IMR-90 (cell line): ENCODE measurements around the gene CCL20. TPM values are rescaled to one million over a fixed set of nuclear protein-coding genes. Genes with fewer than 3 reads are reported as not detected.

Experiments used
- ATAC-seq: fragments of 200-7000 bp; cut with Tn5 transposase; 2 replicates; pipeline ENCODE4 v1.9.1; 2020; ENCODE audit warnings: low read depth, mild to moderate bottlenecking, moderate library complexity
- BruUV-seq: library from RNA; stranded (reverse); fragments of 400-500 nt; replicated peaks from 2 replicates; lab custom pipeline; 2021; lab: Mats Ljungman, UMichigan
- CTCF ChIA-PET: fragments of 300-600 bp; formaldehyde crosslinking; extraction: SDS; loops from one replicate; lab custom pipeline; 2021; ENCODE audit warnings: antibody characterized with exemption; lab: Yijun Ruan, JAX
- POLR2A ChIA-PET: fragments of 300-600 bp; sonication (Branson Sonifier 250); formaldehyde crosslinking; loops from one replicate; lab custom pipeline; 2022; ENCODE audit warnings: antibody characterized with exemption; ENCODE audit not compliant: unreplicated experiment; lab: Charles Lee
- DNase-seq: peaks from one replicate; pipeline ENCODE4 v3.0.0; 2013
- H2AFZ ChIP-seq: replicated peaks from 2 replicates; pipeline ENCODE3; 2013; ENCODE audit warnings: low read length, mild to moderate bottlenecking; ENCODE audit not compliant: poor library complexity
- H2AK5ac ChIP-seq: 2 replicates; pipeline ENCODE4 v1.6.1; 2013; ENCODE audit warnings: low read depth, low read length, inconsistent platforms
- H2AK9ac ChIP-seq: replicated peaks from 2 replicates; pipeline ENCODE3; 2013; ENCODE audit warnings: mild to moderate bottlenecking, low read depth, low read length, moderate library complexity; ENCODE audit not compliant: poor library complexity
- H2BK120ac ChIP-seq: 2 replicates; pipeline ENCODE4 v1.6.1; 2013; ENCODE audit warnings: low read depth, low read length, inconsistent platforms
- H2BK15ac ChIP-seq: 3 replicates; pipeline ENCODE4 v1.6.1; 2013; ENCODE audit warnings: low read depth, low read length, inconsistent platforms
- H2BK20ac ChIP-seq: 2 replicates; pipeline ENCODE4 v1.6.1; 2013; ENCODE audit warnings: low read depth, mild to moderate bottlenecking, inconsistent platforms, low read length, moderate library complexity
- H2BK5ac ChIP-seq: 2 replicates; pipeline ENCODE4 v1.6.1; 2013; ENCODE audit warnings: mild to moderate bottlenecking, low read depth, low read length, inconsistent platforms; ENCODE audit not compliant: poor library complexity, severe bottlenecking
- H3K14ac ChIP-seq: replicated peaks from 2 replicates; pipeline ENCODE4 v1.6.1; 2013; ENCODE audit warnings: low read depth, low read length, inconsistent platforms
- H3K18ac ChIP-seq: 2 replicates; pipeline ENCODE4 v1.6.1; 2013; ENCODE audit warnings: low read depth, low read length, control low read depth
- H3K23ac ChIP-seq: 2 replicates; pipeline ENCODE4 v1.6.1; 2013; ENCODE audit warnings: low read depth, low read length, inconsistent platforms
- H3K27ac ChIP-seq: 2 replicates; pipeline ENCODE4 v1.5.1; 2013; ENCODE audit warnings: mild to moderate bottlenecking, control low read depth, low read length; ENCODE audit not compliant: insufficient read depth
- H3K27me3 ChIP-seq: 2 replicates; pipeline ENCODE4 v1.6.1; 2013; ENCODE audit warnings: low read length; ENCODE audit not compliant: control insufficient read depth, insufficient read depth
- H3K36me3 ChIP-seq: 2 replicates; pipeline ENCODE4 v1.6.1; 2013; ENCODE audit warnings: low read length, mixed read lengths; ENCODE audit not compliant: control insufficient read depth, insufficient read depth
- H3K4ac ChIP-seq: 2 replicates; pipeline ENCODE4 v1.6.1; 2013; ENCODE audit warnings: low read depth, low read length, inconsistent platforms
- H3K4me1 ChIP-seq: 2 replicates; pipeline ENCODE4 v1.6.1; 2013; ENCODE audit warnings: low read length, mixed read lengths; ENCODE audit not compliant: control insufficient read depth, insufficient read depth
- H3K4me2 ChIP-seq: 2 replicates; pipeline ENCODE4 v1.6.1; 2013; ENCODE audit warnings: low read depth, mild to moderate bottlenecking, control low read depth, low read length, moderate library complexity
- H3K4me3 ChIP-seq: 2 replicates; pipeline ENCODE4 v1.5.1; 2013; ENCODE audit warnings: low read depth, mild to moderate bottlenecking, control low read depth, low read length, moderate library complexity; ENCODE audit not compliant: insufficient read depth
- H3K56ac ChIP-seq: 2 replicates; pipeline ENCODE4 v1.6.1; 2013; ENCODE audit warnings: low read length, inconsistent platforms; ENCODE audit not compliant: insufficient read depth; ENCODE audit errors: extremely low read depth
- H3K79me1 ChIP-seq, 2 experiments: 2 replicates each; pipeline ENCODE4 v1.6.1; 2013; ENCODE audit warnings: low read length in 2 of 2, inconsistent platforms in 1 of 2, low read depth in 1 of 2
- H3K9ac ChIP-seq: 2 replicates; pipeline ENCODE4 v1.6.1; 2013; ENCODE audit warnings: low read depth, low read length, control low read depth
- H3K9me1 ChIP-seq: 2 replicates; pipeline ENCODE4 v1.6.1; 2013; ENCODE audit warnings: low read length, inconsistent platforms; ENCODE audit not compliant: insufficient read depth
- H3K9me3 ChIP-seq: 2 replicates; pipeline ENCODE4 v1.6.1; 2013; ENCODE audit warnings: low read length; ENCODE audit not compliant: control insufficient read depth, insufficient read depth
- H4K20me1 ChIP-seq: 2 replicates; pipeline ENCODE4 v1.6.1; 2013; ENCODE audit warnings: low read length, inconsistent platforms; ENCODE audit not compliant: insufficient read depth
- H4K5ac ChIP-seq: 2 replicates; pipeline ENCODE4 v1.6.1; 2013; ENCODE audit warnings: mild to moderate bottlenecking, low read depth, low read length, control low read depth
- H4K8ac ChIP-seq, 2 experiments: 2 replicates each; pipeline ENCODE4 v1.6.1; 2013; ENCODE audit warnings: low read depth in 2 of 2, low read length in 2 of 2, control low read depth in 1 of 2, inconsistent platforms in 1 of 2
- H4K91ac ChIP-seq: 2 replicates; pipeline ENCODE4 v1.6.1; 2013; ENCODE audit warnings: low read depth, low read length, inconsistent platforms; ENCODE audit not compliant: insufficient read depth
- BHLHE40 ChIP-seq: fragments of 150-350 bp; IDR thresholded peaks from 2 replicates; pipeline ENCODE4 v1.6.1; 2016; ENCODE audit warnings: mild to moderate bottlenecking, low read depth, low read length
- CEBPB ChIP-seq: IDR thresholded peaks from 2 replicates; pipeline ENCODE4 v1.6.1; 2012; ENCODE audit warnings: low read depth, low read length, improper control_type of control experiment
- CHD1 ChIP-seq: IDR thresholded peaks from 2 replicates; pipeline ENCODE4 v1.6.1; 2012; ENCODE audit warnings: low read depth, low read length, improper control_type of control experiment
- CTCF ChIP-seq: conservative IDR thresholded peaks from 2 replicates; pipeline ENCODE4 v1.5.1; 2012; ENCODE audit warnings: mild to moderate bottlenecking, low read depth, low read length, improper control_type of control experiment
- ELK1 ChIP-seq: fragments of 150-350 bp; IDR thresholded peaks from 2 replicates; pipeline ENCODE4 v1.6.1; 2016; ENCODE audit warnings: low read depth, mild to moderate bottlenecking, low read length, moderate library complexity, borderline replicate concordance
- FOS ChIP-seq: fragments of 150-350 bp; IDR thresholded peaks from 2 replicates; pipeline ENCODE4 v1.6.1; 2016; ENCODE audit warnings: low read depth, low read length
- MAFK ChIP-seq: IDR thresholded peaks from 2 replicates; pipeline ENCODE4 v1.6.1; 2012; ENCODE audit warnings: low read depth, low read length, improper control_type of control experiment
- MAZ ChIP-seq: IDR thresholded peaks from 2 replicates; pipeline ENCODE4 v1.6.1; 2012; ENCODE audit warnings: low read depth, mild to moderate bottlenecking, low read length, improper control_type of control experiment, moderate library complexity, borderline replicate concordance
- MXI1 ChIP-seq: IDR thresholded peaks from 2 replicates; pipeline ENCODE4 v1.6.1; 2012; ENCODE audit warnings: low read depth, mild to moderate bottlenecking, low read length, moderate library complexity, borderline replicate concordance
- NFE2L2 ChIP-seq: fragments of 150-350 bp; IDR thresholded peaks from 2 replicates; pipeline ENCODE4 v1.6.1; 2016; ENCODE audit warnings: low read depth, mild to moderate bottlenecking, low read length
- POLR2A ChIP-seq: IDR thresholded peaks from 2 replicates; pipeline ENCODE4 v1.6.1; 2012; ENCODE audit warnings: mild to moderate bottlenecking, low read depth, low read length
- RAD21 ChIP-seq: IDR thresholded peaks from 2 replicates; pipeline ENCODE4 v1.6.1; 2012; ENCODE audit warnings: low read length, improper control_type of control experiment
- RCOR1 ChIP-seq: IDR thresholded peaks from 2 replicates; pipeline ENCODE4 v1.6.1; 2012; ENCODE audit warnings: mild to moderate bottlenecking, low read length, improper control_type of control experiment; ENCODE audit not compliant: insufficient replicate concordance
- RFX5 ChIP-seq: IDR thresholded peaks from 2 replicates; pipeline ENCODE4 v1.8.0; 2012; ENCODE audit warnings: low read depth, mild to moderate bottlenecking, low read length, moderate library complexity
- SMC3 ChIP-seq: fragments of 150-350 bp; IDR thresholded peaks from 2 replicates; pipeline ENCODE4 v1.6.1; 2016; ENCODE audit warnings: low read depth, mild to moderate bottlenecking, antibody characterized with exemption, low read length, moderate library complexity
- WGBS, 2 experiments: methylation state at CpG; one replicate each; pipeline versions ENCODE4 v1.1.5 to v1.1.7; 2013; ENCODE audit warnings: missing lambda C conversion rate in 2 of 2; ENCODE audit not compliant: insufficient read length in 1 of 2; ENCODE audit errors: extremely low coverage in 2 of 2; 5-methylcytosine and 5-hydroxymethylcytosine counted together
- dilution Hi-C: fragments of 300-500 bp; cut with HindIII; formaldehyde crosslinking; loops from one replicate; pipeline ENCODE4 v1.14.3; 2018; ENCODE audit warnings: low sequenced_read_pairs; ENCODE audit not compliant: unreplicated experiment
- in situ Hi-C: fragments of 300-500 bp; cut with MboI; formaldehyde crosslinking; loops from 3 replicates; pipeline ENCODE4 v1.14.3; 2019; ENCODE audit warnings: low sequenced_read_pairs, inconsistent platforms, mixed read lengths
- intact Hi-C: fragments of 100-400 bp; cut with micrococcal nuclease; formaldehyde crosslinking; loops from 2 replicates; pipeline ENCODE4 v1.10.0; 2022
- polyA plus RNA-seq, 3 experiments: library from polyadenylated mRNA; depleted of rRNA; stranded (reverse); fragments of >200 nt; gene quantifications; 2 replicates each; pipeline ENCODE4 v1.2.3, GENCODE V29; 2012; ENCODE audit warnings: low replicate concordance in 1 of 3
- total RNA-seq: library from RNA; depleted of rRNA; stranded (reverse); fragments of >200 nt; gene quantifications from 2 replicates; pipeline ENCODE4 v1.2.3, GENCODE V29; 2012
- TF ChIP-seq, protein P1 (sequence below): fragments of 150-350 bp; IDR thresholded peaks from 2 replicates; pipeline ENCODE4 v1.6.1; 2017; ENCODE audit warnings: mild to moderate bottlenecking, antibody characterized with exemption, low read length, low read depth

The CCL20 gene
- total and polyA plus RNA-seq, 2 of the 4 experiments (the other 2 are of a cell fraction), result not detected

- ATAC-seq (no peak), DNase-seq (no peak)
- H3K4me2 ChIP-seq, result no peak overlapping the region
- H3K23ac ChIP-seq, result no peak overlapping the region
- TF ChIP-seq MAZ, result no peak
- TF ChIP-seq, protein P1, sequence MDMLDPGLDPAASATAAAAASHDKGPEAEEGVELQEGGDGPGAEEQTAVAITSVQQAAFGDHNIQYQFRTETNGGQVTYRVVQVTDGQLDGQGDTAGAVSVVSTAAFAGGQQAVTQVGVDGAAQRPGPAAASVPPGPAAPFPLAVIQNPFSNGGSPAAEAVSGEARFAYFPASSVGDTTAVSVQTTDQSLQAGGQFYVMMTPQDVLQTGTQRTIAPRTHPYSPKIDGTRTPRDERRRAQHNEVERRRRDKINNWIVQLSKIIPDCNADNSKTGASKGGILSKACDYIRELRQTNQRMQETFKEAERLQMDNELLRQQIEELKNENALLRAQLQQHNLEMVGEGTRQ, result no peak
- no peak for TF ChIP-seq MXI1
- no peak for TF ChIP-seq POLR2A
- TF ChIP-seq RFX5, result no peak
- TF ChIP-seq RCOR1, result no peak
- TF ChIP-seq BHLHE40, result no peak
- no peak for TF ChIP-seq RAD21
- TF ChIP-seq CHD1, result no peak
- TF ChIP-seq CEBPB, result no peak
- no peak for TF ChIP-seq ELK1
- TF ChIP-seq FOS, result no peak
- no peak for TF ChIP-seq SMC3
- TF ChIP-seq NFE2L2, result no peak
- no peak for TF ChIP-seq CTCF
- no peak for TF ChIP-seq MAFK
- H3K56ac ChIP-seq, result no peak overlapping the region
- no peak overlapping the region for H4K5ac ChIP-seq
- no peaks in the 10 kb centered on the region for H3K27me3 ChIP-seq
- H3K14ac ChIP-seq, result no peak overlapping the region
- no peak overlapping the region for H3K9ac ChIP-seq
- CTCF ChIA-PET, result no interaction called here
- no peak overlapping the region for H3K27ac ChIP-seq
- no peak overlapping the region for H2BK5ac ChIP-seq
- H2BK120ac ChIP-seq, result no peak overlapping the region
- H3K18ac ChIP-seq, result no peak overlapping the region
- peak overlapping the region; percentile 23 for H2AK9ac ChIP-seq
- POLR2A ChIA-PET, result no interaction called here
- no peak overlapping the region for H2BK20ac ChIP-seq
- no peak overlapping the region for H3K4me3 ChIP-seq
- H4K20me1 ChIP-seq, result no peaks in the 10 kb centered on the region
- no TSS peak for BruUV-seq
- H3K9me1 ChIP-seq, result 0 out of 2 replicates have a peak, but pooled peaks cover 3% of the 10 kb centered on the region
- no CpG with 5 or more reads among the region's 2 CpGs for WGBS, 2 experiments
- H3K36me3 ChIP-seq, result no peaks in the 10 kb centered on the region
- no peak overlapping the region for H3K4ac ChIP-seq
- H4K8ac ChIP-seq, result no peak overlapping the region
- no peaks in the 10 kb centered on the region for H3K4me1 ChIP-seq
- H2AK5ac ChIP-seq, result no peak overlapping the region
- dilution Hi-C loops, result no loop called here
- no peaks in the 10 kb centered on the region for H3K9me3 ChIP-seq
- in situ Hi-C loops, result no loop called here
- intact Hi-C loops, result no loop called here
- H2BK15ac ChIP-seq, result no peak overlapping the region
- H2AFZ ChIP-seq, result no peak overlapping the region
- H4K91ac ChIP-seq, result no peak overlapping the region
- no peaks in the 10 kb centered on the region for H3K79me1 ChIP-seq
These were observed 40.7 kb upstream of the CCL20 start for GRCh38 chr2:227772932-227773331.
